RWPE1 (cell line): ENCODE measurements around the gene RNF148.

Source experiments
- CTCF ChIA-PET: fragments of 350-600 bp; sonication (Branson Sonifier 250); formaldehyde crosslinking; extraction: SDS; loops from one replicate; lab custom pipeline; 2021; lab: Yijun Ruan, JAX
- POLR2A ChIA-PET: fragments of 400-600 bp; formaldehyde crosslinking; extraction: SDS; loops from one replicate; lab custom pipeline; 2020; ENCODE audit warnings: antibody characterized with exemption; ENCODE audit not compliant: low non-redundant PET; lab: Yijun Ruan, JAX
- DNase-seq: peaks from one replicate; pipeline ENCODE4 v3.0.0; 2012; ENCODE audit warnings: low spot score
- H3K27ac ChIP-seq: fragments of 450-650 bp; 2 replicates; pipeline ENCODE4 v1.5.1; 2017
- CTCF ChIP-seq: fragments of 450-650 bp; conservative IDR thresholded peaks from 2 replicates; pipeline ENCODE4 v1.5.1; 2017; ENCODE audit warnings: low read depth, mild to moderate bottlenecking

The RNF148 gene

GRCh38 chr7:122736183-122736582, 33.5 kb upstream of the RNF148 start:
- CTCF ChIA-PET: interaction anchor here (0.6 kb wide), 2 partner anchors 18 to 28 kb away, joined by 3 read pairs; no protein-coding TSS in a partner anchor
- POLR2A ChIA-PET: no interaction called here
- no peak for TF ChIP-seq CTCF
- no peak overlapping the region for H3K27ac ChIP-seq
- DNase-seq: no peak

DNA sequence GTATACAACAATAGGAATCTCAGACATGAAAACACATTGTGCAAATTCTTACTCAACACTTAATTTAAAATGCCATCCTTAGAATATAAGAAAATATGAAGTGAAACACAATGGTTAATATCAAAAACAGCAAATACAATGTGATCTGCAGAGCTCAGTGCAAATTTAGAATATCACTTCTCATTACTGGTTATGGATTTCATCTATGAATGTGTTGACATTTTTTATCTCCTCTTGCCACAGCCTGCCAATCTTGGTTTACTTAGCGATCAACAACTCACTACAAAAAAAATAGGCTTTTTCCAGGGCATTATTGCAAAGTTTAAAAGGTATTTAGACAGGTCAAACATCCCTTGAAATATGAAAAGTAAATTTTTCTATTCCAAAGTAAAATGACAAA, 25.0 kb upstream of the RNF148 start:
- no peak overlapping the region for H3K27ac ChIP-seq
- DNase-seq: no peak
- POLR2A ChIA-PET: no interaction called here
- CTCF ChIA-PET: no interaction called here
- TF ChIP-seq CTCF: no peak

DNA sequence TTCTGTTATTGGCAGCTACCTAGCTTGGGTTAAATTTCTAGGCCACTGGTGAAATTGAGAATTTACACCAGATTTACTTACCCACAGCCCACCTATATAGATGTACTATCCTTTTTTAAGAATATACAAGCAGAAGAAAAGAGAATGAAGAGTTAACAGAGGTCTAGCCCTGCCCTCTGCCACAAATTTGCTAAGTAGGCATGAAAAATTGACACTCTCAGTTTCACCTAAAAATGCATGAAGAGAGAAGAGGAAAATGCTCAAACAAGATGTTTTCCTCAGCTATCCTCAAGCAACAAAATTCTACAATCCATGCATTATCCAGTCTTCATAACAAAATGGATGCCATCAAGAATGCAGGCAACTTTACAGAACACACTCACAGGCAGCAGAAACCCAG, 24.6 kb upstream of the RNF148 start:
- ChIA-PET CTCF (no interaction called here), POLR2A (no interaction called here)
- no peak for DNase-seq
- H3K27ac ChIP-seq: no peak overlapping the region
- TF ChIP-seq CTCF: no peak

DNA sequence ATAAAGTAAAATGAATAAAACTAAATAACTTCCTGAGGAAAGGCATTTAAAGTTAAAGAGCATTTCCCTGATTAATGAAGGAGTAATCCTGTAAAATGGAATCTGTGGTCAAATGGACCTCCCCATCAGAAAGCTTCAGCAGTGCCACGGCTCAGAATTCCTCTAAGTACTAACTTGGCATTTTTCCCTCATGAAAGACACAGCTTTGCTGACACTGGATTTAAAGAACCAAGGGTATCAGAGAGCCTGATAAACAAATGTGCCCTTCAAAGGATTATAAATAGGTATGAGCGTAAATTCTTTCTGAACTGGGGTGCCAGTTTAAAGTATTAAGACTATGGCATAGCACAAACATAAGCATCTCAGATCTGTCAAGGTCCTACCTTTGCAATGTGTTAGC, 24.2 kb upstream of the RNF148 start:
- no peak overlapping the region for H3K27ac ChIP-seq
- POLR2A ChIA-PET: no interaction called here
- no peak for TF ChIP-seq CTCF
- no peak for DNase-seq
- CTCF ChIA-PET: interaction anchor here (0.5 to 0.6 kb wide), 3 partner anchors 38 to 1453 kb away, joined by 3 to 4 read pairs (median 3); no protein-coding TSS in a partner anchor

- no peak for TF ChIP-seq CTCF
- POLR2A ChIA-PET: no interaction called here
- no peak overlapping the region for H3K27ac ChIP-seq
- CTCF ChIA-PET: no interaction called here
- DNase-seq: no peak
Observed at GRCh38 chr7:122724366-122724765, 21.6 kb upstream of the RNF148 start.

- ChIA-PET CTCF (no interaction called here), POLR2A (no interaction called here)
- no peak for DNase-seq
- H3K27ac ChIP-seq: no peak overlapping the region
- TF ChIP-seq CTCF: no peak
Observed at GRCh38 chr7:122719010-122719578, 16.4 kb upstream of the RNF148 start.
